K562 (cell line): ENCODE measurements around the gene CSK.

Experiments used
- ATF6 ChIP-seq: sonication (generic); formaldehyde crosslinking; IDR thresholded peaks from 2 replicates; pipeline ENCODE4 v1.4.0; 2020; ENCODE audit warnings: mild to moderate bottlenecking, missing genetic modification reagents
- GATA2 ChIP-seq: sonication (generic); formaldehyde crosslinking; IDR thresholded peaks from 2 replicates; pipeline ENCODE4 v1.4.0; 2020; ENCODE audit warnings: mild to moderate bottlenecking, missing genetic modification reagents
- NFE2 ChIP-seq: IDR thresholded peaks from 2 replicates; pipeline ENCODE4 v1.6.1; 2014; ENCODE audit warnings: antibody characterized with exemption, low read depth
- TF ChIP-seq, protein P1 (sequence below): sonication (generic); formaldehyde crosslinking; IDR thresholded peaks from 2 replicates; pipeline ENCODE4 v1.8.0; 2022; ENCODE audit warnings: mild to moderate bottlenecking, low read depth, missing genetic modification reagents

GRCh38 chr15:74789741-74790079, 7.8 kb downstream of the CSK start:
- TF ChIP-seq, protein P1, sequence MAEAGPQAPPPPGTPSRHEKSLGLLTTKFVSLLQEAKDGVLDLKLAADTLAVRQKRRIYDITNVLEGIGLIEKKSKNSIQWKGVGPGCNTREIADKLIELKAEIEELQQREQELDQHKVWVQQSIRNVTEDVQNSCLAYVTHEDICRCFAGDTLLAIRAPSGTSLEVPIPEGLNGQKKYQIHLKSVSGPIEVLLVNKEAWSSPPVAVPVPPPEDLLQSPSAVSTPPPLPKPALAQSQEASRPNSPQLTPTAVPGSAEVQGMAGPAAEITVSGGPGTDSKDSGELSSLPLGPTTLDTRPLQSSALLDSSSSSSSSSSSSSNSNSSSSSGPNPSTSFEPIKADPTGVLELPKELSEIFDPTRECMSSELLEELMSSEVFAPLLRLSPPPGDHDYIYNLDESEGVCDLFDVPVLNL (CRISPR knock-in tag) = no peak
- TF ChIP-seq GATA2 (CRISPR knock-in tag) (no peak), ATF6 (CRISPR knock-in tag) (no peak), NFE2 (no peak)
